Activated CD4-positive, alpha-beta T cell treated with anti-CD3 and anti-CD28 coated beads for 24 hours (primary cell): Measurements from ENCODE around the gene ACADL.

Experiments used
- DNase-seq, 2 donors: peaks; one replicate each; pipeline ENCODE4 v3.0.0-alpha.2; 2020; ENCODE audit warnings: low read depth in 2 of 2

The ACADL gene

DNA sequence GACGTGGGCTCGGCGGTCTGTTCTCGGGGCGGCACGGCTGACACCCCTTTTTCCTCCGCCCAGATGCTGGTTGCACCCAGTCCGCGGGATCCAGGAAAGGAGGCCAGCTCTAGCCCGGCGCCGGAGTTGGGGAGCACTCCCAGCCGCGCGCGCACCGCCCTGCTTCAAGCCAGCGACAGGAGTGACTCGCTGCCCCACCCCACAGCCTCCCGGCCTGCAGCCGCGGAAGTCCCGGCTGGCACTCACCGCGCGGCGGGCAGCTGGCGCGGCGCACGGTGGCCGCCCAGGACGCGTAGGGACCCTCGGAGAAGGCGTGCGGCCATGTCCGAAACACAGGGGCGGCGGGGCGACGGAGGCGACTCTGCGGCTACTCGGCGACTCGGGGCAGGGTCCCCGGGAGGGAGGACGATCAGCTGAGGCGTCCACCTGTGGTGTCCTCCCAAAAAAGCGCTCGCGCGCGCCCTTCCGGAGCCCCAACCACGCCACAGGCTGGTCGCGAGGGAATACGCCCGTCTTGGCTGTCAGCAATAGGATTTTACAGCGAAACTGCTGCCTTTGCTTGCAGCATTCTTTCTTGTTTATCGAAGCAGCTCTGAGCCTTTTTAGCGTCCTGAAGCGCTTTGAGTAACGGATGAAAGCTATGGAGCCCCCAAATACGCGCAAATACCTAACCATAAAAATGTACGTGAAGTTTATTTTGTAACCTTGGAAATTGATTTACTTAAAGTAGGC, at the start of gene ACADL:
TSS of gene ACADL (minus strand) at position 507 of the 732 bp plus-strand sequence. CDS start at position 323, 184 bp downstream.
- no peak for DNase-seq

GRCh38 chr2:210271300-210271699, 46.1 kb upstream of the ACADL start:
- DNase-seq: no peak

DNA sequence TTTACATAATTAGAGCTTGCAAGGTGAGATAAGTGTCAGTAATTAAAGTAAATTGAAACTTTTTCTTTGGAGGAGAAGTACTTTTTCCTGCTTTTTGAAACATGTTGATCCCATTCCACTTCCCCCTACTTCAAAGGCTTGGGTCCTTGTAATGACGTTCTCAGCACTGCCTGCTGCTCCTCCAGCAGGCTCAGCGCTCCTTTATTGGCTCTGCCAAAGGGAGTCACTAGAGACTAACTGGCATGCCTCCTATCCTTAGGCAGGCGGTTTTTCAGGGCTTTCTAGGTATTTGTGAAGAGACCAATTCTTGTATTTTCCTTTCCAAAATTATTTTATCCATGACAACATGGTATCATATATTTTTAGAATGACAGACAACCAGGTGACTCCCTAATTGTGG, 43.9 kb upstream of the ACADL start:
- no peak for DNase-seq

- DNase-seq: no peak
Observed at GRCh38 chr2:210268281-210268680, 43.0 kb upstream of the ACADL start.

DNA sequence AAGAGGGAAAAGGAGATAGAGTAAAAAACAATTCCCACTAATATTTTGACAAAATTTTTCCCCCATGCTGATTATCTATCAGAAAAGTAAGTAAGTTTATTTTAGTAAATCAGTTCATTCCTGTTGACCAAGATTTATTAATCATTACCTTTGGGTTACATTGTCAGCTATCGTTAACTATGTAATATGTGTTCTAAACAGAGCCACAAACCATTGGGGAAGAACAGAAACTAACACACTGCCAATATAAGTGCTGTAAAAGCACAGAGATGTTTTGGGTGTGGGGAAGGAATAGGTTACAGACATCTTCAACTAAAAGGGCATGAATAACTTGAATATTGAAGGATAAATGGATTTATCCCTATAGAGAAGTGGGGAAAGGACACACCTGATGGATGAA, 42.5 kb upstream of the ACADL start:
- DNase-seq: no peak

DNA sequence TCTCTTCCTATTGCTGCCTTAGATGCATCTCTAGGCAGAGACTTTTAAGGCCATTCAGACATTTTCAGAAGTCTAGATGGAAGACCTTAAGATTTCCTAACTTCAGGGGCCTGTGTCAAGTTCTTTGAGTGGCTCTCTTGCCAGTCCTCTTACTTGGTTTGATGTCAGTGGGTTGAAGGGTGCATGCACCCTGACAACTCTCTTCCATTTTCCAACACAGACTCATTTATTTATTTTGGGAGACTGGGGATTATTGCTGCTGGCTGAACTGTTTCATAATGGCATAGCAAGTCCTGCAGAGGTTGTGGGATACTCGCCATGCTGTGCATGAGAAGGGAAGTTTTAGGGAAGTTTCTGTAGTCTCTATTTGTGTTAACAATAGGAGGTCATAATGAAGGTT, 39.0 kb upstream of the ACADL start:
- DNase-seq: no peak

DNA sequence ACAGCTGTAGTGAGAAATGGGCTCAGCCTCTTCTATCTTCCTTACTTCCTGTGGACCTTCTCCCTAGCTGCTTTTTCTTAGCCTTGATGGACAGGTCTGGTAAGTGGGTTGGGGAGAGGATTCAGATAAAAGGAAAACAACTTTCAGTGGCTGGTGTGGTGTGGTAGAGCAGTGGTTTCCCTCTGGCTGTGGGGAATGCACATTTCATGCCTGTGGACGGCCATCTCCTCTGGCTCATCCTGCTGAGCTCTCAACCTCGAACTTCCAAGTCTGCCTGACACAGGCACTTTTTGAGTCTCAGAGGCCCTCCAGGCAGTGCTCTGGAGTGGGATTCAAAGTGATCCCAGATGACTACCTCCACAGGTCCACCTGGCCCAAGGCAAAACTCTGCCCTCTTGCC, 38.6 kb upstream of the ACADL start:
- no peak for DNase-seq

DNA sequence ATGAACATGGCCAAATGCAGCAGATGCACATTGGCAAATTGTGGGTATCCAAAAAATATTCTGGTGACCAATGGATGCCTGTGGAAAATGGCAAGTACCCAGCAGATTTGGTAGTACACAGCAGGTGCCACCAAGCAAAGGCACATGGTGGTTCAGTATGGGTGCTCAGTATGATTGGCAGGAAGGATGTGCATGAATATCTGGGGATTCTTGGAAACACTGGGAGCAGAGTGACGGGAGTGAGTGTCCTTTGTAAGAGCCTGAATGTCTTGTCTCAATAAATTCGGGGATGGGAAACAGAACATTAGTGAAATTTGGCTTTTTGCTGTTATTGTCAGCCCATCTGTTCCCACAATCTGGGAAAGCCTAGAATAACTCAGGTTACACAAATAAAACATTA, 36.8 kb upstream of the ACADL start:
- DNase-seq: no peak

- no peak for DNase-seq
Observed at GRCh38 chr2:210259687-210260086, 34.4 kb upstream of the ACADL start.

DNA sequence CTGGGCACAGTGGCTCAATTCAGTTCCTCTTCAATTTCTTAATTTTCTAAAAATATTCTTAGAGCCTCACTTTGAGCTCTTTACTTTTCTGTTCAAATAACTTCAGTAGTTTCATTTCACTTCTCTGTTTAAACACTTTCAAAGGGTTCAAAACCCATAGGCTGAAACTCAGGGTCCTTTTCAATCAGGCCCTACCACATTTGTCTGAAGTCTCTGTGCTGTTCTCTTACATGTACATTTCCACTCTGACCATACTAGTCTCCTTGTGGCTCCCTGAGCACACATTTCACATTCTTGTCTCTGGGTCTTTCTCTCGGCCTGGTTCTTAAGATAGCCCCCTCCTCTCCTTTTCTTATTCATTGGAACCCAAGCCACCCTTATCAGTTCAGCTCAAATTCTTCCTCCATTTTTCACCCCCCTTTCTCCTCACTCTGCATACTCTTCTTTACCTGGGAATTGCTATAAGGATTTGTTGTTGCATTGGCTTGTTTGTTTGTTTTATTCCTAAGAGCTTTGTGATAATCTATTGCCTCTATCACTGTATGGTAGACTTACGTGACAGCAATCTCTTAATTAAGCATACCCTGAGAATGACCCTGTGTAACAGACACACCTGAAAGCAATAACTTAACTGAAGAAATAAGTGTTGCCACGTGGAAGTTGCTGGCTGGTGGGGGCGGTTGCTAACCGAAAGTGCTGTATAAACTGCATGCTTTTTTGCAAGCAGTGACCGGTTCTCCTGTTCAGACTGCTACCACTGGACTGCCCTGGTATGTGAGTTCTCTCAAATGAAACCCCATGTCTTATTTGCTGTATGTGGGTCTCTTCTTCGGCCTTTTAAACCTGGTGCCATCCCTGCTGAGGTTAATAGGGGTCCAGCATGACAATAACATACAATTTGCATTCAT, 27.7 kb upstream of the ACADL start:
- DNase-seq: no peak

DNA sequence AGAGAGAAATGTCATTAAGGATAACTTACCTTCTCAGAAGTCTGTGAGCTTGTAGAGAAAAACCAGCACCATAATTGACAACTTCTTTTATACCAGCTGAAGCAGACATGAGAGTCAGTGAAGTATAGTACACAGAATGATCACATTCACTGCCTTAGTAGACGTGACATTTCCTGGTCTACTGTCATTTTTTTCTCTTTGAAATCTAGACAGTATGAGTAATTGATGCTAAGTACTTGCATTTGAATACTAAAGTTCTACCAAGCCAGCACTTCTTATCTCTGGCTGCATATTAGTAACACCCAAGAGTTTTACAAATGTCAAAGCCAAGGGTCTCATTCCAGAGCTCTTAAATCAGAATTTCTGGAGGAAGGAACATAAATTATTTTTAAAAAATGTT, 25.4 kb upstream of the ACADL start:
- no peak for DNase-seq

DNA sequence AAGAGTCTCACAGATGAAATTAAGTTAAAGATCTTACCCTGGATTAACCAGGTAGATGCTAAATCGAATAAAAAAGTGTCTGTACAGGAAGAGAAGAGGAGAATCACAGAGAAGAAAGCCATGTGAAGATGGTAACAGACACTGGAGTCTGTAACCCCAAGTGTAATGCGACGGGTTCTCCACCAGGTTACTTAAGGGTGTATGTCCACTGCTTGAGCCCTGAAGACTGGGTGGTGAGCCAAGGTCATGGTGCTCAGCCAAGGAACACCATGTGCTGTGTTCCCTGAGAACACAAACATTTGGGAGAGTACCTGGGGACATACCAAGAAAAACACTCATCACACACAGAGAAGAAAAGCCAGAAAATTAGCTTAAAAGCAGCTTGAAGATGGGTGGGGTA, 8.2 kb upstream of the ACADL start:
- DNase-seq: no peak

DNA sequence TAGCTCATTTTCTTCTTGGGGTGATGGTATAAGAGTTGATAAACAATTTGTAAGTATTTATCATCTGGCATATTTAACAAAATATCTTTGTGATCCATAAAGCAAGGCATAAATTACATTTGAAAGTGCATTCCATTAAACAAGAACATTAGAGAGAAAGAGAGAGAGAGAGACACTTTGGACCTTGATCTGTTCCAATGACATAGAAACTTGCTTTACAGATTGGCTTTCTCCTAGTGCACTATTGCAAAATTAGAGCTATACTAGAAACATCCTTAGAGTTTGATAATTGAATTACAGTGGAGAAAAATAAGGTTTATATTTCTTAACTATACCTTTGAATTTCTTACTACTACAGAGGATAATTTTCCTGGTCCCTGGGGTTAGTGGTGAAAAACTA, 5.7 kb upstream of the ACADL start:
- no peak for DNase-seq

DNA sequence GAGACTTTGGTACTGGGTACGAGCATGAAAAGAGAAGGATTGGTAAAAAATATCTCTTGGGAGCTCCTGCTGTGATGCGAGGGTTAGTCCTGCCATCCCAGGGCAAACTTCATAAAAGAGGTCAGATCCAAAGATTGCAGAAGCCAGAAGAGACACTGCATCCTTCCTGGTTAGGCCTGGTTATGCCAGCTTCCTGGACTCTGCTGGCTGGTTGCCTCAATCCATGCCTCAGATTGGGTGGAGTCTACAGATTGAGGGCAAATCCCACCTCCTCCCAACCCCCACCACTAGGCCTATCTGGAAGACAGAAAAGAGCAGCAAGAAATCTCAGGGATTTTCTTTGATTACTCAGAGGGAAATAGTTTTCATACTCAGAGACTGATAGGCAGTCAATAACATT, 5.3 kb upstream of the ACADL start:
- no peak for DNase-seq

GRCh38 chr2:210228586-210228985, 3.3 kb upstream of the ACADL start:
- DNase-seq: no peak

- DNase-seq: no peak
Observed at GRCh38 chr2:210227290-210228088, 2.2 kb upstream of the ACADL start.

DNA sequence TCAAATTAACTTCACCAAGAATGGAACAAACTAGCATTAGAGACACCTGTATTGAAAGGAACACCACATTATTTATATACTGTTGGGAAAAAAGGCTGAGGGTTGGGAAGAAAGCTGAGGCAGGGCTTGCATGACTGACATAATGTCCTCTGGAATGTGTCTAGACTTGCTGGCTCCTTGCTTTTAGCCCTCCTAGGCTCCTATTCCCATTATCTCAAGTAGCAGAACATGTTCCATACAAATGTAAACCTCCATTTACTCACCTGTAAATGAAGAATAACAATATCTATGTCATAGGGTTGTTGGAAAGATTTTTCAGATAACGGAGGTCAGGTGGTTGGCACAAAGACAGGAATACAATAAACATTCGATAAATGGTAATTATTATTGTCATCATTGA, 976 bp upstream of the ACADL start:
- no peak for DNase-seq

GRCh38 chr2:210224591-210224940, 681 bp downstream of the ACADL start:
- no peak for DNase-seq

DNA sequence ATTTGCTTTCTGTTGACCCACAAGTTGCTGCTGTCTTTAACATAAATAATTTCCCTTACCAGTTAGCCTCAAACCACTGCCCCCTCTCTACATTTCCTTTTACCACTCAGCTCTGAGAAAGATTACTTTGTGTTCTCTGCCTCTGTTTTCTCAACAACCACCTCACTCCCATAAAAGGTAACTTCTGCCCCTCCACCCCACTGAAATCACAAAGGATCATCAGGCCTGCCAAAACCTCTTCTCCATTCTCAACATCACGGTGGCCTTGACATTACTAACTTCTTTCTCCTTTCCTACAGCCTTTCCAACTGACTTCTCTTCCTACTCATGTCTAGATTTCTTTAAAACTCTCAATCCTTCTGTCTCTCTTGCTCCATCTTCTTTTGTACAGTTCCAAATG, 10.1 kb downstream of the ACADL start:
- DNase-seq: no peak

DNA sequence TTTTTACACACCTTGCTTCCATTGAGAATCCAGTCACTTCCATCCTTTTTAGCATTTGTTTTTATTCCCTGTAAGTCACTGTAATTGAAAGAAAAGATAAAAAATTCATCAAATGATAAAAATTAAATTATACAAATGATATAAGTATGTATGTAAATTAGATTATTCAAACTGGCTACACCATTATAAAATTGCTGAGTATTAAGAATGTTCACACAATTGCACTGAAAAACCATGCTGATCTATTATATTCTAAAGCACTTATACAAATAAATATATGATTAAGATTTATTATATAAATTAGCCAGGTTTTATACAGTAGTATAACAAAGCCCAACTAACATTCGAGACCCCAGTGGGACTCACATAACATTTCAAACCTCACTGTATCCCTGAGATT, 15.1 kb downstream of the ACADL start:
- DNase-seq: no peak

- DNase-seq: no peak
Observed at GRCh38 chr2:210207929-210208328, 17.3 kb downstream of the ACADL start.

DNA sequence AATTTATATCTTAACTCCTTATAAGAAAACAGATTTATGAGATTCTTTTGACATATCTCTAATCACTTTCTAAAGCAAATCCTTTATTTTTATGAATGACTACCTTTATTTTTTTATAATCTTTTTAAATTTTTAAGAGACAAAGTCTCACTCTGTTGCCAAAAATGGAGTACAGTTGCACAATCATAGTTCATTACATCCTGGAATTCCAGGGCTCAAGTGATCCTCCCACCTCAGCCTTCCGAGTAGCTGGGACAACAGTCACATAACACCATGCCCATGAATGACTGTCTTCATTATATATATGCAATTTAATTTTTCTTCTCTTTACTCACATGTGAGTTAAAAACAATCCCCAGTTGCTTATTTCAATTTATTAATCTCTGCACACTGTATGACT, 21.7 kb downstream of the ACADL start:
- DNase-seq: no peak
